ENCODE data around the gene SLC23A1. TPM values are rescaled to one million over a fixed set of nuclear protein-coding genes. Genes with fewer than 3 reads are reported as not detected.
"Not testable (repeated sequence)": the region's sequence is repeated elsewhere in the genome, so short reads cannot be mapped to it uniquely, and the experiment has no call there.

Gene SLC23A1
- total RNA-seq, 1 donor from 2014 or later: not detected

GRCh38 chr5:139390639-139391569, 7.8 kb upstream of the SLC23A1 start:
- DNase-seq (ENCODE audit: low spot score): no peak

GRCh38 chr5:139389701-139390638, 6.9 kb upstream of the SLC23A1 start, which contains the start of gene MZB1:
TSS of gene MZB1 (minus strand) at chr5:139389913. CDS start at chr5:139389856, 57 bp downstream.
- no peak for DNase-seq (ENCODE audit: low spot score)

- peak; percentile 64 for DNase-seq (ENCODE audit: low spot score)
These were observed 5.2 kb upstream of the SLC23A1 start for GRCh38 chr5:139388198-139388821.

DNA sequence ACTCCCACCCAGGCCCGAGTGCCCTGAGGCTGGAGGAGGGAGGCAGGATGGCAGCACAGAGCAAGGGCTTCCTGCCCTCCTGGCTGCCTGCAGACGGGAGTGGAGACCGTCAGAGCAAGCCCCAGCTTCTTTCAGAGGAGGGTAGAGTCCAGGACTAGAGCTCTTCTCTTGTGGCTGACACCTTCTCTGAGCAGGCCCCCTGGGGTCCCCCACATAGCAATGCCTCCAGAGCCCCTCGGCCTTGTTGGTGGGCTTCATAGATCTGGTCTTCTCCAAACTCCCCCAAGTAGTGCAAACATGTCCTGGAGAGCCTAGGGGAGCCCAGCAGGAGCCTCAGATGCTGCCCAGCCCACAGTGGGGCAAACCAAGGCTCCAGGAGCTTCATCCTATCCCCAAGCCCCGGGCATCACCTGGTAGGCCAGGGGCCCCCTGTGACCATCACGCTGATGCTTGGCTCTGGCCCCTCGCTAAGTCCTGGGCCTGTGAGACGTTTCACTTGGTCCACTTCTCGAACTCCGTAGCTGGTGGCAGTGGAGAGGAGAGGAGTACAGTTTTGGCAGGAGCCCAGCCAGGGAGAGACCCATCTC, 4.6 kb upstream of the SLC23A1 start:
- no peak for DNase-seq (ENCODE audit: low spot score)

GRCh38 chr5:139386956-139387355, 3.9 kb upstream of the SLC23A1 start:
- not testable (repeated sequence) for DNase-seq (ENCODE audit: low spot score)

- DNase-seq (ENCODE audit: low spot score): no peak
These were observed 2.9 kb upstream of the SLC23A1 start for GRCh38 chr5:139386050-139386438.

DNA sequence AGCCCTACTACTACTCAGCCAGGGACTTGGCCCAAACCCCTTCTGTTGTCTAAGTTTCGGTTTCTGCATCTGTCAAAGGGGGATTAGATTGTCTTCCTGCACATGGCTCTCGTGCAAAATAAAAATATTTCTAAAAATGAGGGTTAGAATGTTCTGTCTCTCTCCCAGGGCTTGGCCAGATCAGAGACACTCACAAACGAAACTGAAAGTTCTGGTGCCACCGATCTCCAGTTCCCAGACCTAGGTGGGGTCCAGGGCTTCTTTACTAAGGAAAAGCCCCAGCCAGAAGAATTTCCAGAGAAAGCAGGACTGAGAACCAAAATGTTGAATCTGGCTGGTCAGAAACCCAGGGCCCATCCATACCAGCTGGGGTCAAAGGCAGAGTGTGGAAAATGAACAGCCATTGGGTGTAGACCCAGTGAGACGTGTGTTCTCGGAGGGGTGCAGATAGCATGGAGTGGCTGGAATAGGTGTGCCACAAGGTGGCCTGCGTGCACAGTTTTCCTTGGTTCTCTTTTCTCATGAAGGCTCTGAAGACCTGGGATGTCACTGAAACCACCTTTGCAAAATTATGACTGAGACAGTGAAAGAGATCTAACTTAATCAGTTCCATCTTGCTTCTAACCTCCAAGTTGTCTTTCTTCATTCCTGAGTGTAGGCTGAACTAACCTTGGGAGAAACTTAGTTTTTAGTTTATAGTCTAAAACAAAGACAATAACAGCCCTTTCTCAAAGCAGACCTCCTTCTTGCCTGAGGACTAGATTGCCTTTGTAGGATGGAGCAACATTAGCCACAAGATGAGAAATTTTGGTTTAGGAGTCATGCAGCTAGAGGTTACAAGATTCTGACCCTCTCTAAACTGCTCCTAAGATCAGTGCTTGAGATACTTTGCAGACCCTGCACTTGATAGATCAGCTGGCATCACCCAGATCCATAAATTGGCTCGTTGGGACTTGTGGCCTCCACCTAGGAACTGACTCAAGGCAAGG, 2.3 kb upstream of the SLC23A1 start:
- DNase-seq (ENCODE audit: low spot score): no peak

DNA sequence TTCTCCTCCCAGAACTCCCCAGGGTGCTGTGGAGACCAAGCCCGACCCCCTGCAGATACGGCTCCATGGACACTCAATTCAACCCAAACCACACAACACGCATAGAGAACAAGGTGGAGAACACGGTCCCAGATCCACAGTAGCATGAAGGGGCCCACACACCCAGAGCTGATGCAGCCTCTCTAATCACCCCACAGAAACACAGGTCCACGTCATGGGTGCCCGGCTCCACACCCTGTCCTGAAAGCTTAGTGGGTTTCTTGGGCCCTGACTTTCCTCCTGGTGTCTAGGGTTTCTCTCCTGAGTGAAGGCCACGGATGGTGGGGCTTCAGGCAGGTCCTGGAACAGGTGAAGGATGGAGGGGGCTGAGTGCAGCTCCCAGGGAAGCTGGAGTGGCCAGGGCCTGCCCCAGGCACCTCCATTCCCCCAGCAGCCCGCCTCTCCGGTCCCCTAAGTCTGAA, 1.5 kb upstream of the SLC23A1 start:
- DNase-seq (ENCODE audit: low spot score): no peak

DNA sequence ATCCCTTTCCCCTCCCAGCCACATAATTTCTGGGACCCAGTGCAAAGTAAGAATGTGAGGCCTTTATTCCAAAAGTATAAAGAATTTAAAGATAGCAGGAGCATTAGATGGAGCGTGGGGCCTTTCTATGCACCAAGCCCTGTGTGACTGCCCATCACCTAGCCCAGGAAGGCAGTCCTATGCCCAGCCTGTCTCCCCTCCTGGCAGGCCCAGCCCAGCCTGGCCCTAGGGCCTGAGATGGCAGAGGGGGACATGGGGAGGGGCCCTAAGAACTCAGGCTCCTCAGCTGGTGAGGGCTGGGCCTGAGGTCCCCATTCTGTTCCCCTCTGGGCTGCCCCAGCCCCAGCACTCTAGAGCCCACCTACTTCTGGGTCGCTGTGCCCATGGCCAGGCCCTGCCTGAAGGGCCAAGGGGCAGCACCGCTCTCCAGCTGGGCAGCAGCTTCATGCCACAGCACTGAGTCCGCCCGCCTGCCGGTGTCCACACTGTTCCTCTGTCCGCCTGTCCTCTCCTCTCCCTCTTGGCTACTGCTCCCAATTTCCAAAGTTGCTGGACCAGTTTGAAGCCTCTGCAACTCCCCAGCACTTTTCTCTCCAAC, 995 bp upstream of the SLC23A1 start:
- DNase-seq (ENCODE audit: low spot score): no peak

GRCh38 chr5:139382807-139383206, 290 bp downstream of the SLC23A1 start:
- DNase-seq (ENCODE audit: low spot score): no peak

DNA sequence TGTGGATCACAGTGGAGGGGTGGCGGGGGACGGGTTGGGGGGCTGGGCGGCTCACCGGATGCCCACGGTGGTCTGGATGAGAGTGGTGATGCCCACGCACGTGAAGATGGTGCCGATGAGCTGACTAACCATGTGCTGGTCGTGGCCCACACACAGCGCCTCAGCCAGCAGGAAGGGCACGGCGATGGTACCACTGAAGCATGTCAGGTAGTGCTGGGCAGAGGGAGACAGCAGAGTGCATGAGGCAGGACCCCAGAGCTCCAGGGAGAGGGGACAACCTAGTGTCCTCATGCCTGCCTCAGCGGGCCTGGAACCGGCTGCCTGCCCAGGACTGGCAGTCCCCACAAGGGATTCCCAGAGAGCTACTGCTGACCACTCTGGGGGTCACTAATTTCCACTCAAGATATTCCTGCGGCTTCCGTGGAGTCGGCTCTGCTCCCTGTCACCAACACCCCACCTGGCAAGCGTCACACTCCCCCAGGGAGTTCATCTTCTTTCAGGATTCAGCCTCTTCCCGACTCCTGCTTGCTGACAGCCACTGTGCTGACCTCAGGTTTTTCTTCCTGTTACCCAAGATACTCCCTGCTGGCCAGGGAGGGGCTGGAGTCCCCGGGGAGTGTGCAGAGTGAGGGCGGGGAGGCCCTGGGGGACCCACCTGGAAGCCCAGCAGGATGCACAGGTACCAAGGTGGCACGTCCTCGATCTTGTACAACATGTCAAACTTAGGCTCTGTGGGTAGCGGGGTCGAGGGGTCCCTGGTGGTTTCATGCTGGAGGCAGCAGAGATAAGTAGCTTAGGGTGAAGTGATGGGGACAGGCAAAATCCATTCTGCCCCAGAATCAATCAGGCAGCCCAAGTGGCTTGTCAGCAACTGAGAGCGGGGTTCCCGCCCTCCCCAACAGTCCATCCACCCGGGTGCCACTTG, 998 bp downstream of the SLC23A1 start:
- DNase-seq (ENCODE audit: low spot score): no peak

GRCh38 chr5:139379626-139380449, 3.3 kb downstream of the SLC23A1 start:
- no peak for DNase-seq (ENCODE audit: low spot score)

DNA sequence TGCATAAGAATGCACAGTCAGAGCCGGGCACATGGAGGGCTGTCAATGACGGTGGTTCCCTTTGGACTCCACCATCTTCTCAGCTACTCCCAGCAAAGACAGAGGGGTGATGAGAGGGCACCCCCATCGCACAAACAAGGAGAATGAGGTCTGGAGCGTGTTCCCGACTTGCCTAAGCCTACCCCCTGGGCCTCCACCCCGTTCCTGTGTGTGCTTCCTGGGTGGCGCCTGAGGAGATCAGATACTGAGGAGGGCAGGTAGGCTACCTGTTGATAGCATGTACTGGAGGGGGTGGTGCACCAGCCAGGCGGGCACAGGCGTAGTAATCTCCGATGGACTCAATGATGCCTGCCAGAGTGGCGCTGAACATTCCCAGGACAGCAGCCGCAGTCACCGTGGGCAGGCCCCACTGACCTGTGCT, 4.1 kb downstream of the SLC23A1 start:
- no peak for DNase-seq (ENCODE audit: low spot score)

GRCh38 chr5:139378101-139378825, 4.8 kb downstream of the SLC23A1 start:
- no peak for DNase-seq (ENCODE audit: low spot score)

DNA sequence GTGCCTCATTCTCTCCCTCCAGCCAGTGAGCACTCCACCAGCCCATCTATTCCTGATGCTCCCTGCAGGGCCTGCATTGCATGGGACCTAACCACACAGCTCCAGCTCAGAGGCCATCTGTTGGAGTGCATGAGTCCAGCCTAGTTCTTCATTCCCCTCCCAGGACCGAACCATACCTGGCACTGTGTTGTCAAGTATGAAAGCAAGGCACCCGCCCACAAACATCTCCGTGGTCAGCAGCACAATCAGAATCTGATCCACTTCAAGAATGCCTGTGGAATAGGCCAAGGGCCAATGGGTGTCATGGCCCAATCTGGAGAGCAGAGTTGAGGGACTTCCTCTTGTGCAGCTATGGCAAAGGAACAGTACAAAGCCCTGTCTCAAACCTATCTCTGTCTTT, 5.9 kb downstream of the SLC23A1 start:
- DNase-seq (ENCODE audit: low spot score): no peak

DNA sequence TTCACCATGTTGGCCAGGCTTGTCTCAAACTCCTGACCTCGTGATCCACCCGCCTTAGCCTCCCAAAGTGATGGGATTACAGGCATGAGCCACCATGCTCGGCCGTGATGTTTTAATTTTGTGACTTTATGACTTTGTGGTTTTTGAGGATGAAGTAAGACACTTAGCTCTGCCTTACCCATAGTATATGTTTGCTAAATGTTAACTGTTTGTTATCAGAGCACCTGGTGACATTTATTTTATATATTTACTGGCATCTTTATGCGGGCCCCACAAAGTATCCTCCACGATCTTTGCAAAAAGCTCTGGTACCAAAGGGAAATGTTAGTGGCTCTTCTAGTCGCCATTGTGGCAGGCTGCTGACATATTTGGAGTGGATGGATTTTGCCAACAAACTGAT, 6.7 kb downstream of the SLC23A1 start:
- no peak for DNase-seq (ENCODE audit: low spot score)

- no peak for DNase-seq (ENCODE audit: low spot score)
These were observed 8.2 kb downstream of the SLC23A1 start for GRCh38 chr5:139374909-139375308.
